Measurements from ENCODE around the gene TBCC.

- TF ChIP-seq CTCF (conservative IDR thresholded peaks at IDR 0.05; ENCODE audit: low read length) (no peak), EZH2phosphoT487 (IDR thresholded peaks at IDR 0.05; ENCODE audit: borderline replicate concordance, low read depth, low read length) (no peak)
These were observed 17.0 kb upstream of the TBCC start for GRCh38 chr6:42762950-42763349.

Data from OCI-LY7 (cell line).